ENCODE data around the gene ATP11C. TPM values are rescaled to one million over a fixed set of nuclear protein-coding genes. Genes with fewer than 3 reads are reported as not detected.

The ATP11C gene
- total RNA-seq, 1 experiment from 2014 or later, result 38.6 TPM

- Mint-ChIP-seq H3K36me3 (no peaks in the 10 kb centered on the region), H3K27ac (no peak overlapping the region), H3K4me1 (peaks cover 36% of the 10 kb centered on the region), H3K27me3 (ENCODE audit: low read depth) (no peaks in the 10 kb centered on the region; the same call in 1 of the 2 replicates), H3K9me3 (no peaks in the 10 kb centered on the region), H3K4me3 (peak overlapping the region; percentile 71)
- ChIA-PET CTCF (no interaction called here), POLR2A (no interaction called here)
- ATAC-seq (no peak), DNase-seq (ENCODE audit: low spot score) (peak; percentile 11)
- TF ChIP-seq STAT6 (CRISPR knock-in tag; conservative IDR thresholded peaks at IDR 0.05; ENCODE audit: low read depth) (no peak), CBFB (CRISPR knock-in tag; IDR thresholded peaks at IDR 0.05; ENCODE audit: low read depth) (no peak), FOXP4 (CRISPR knock-in tag; IDR thresholded peaks at IDR 0.05) (no peak), ETV6 (CRISPR knock-in tag; IDR thresholded peaks at IDR 0.05) (no peak), JUN (CRISPR knock-in tag; IDR thresholded peaks at IDR 0.05) (no peak), ZNF263 (CRISPR knock-in tag; IDR thresholded peaks at IDR 0.05; ENCODE audit: low read depth) (no peak), TEAD1 (CRISPR knock-in tag; IDR thresholded peaks at IDR 0.05) (no peak), ZNF416 (CRISPR knock-in tag; IDR thresholded peaks at IDR 0.05) (no peak), E2F5 (CRISPR knock-in tag; IDR thresholded peaks at IDR 0.05) (no peak), FOXP1 (CRISPR knock-in tag; IDR thresholded peaks at IDR 0.05; ENCODE audit: borderline replicate concordance) (no peak), ZNF423 (CRISPR knock-in tag; IDR thresholded peaks at IDR 0.05) (no peak), IRF1 (CRISPR knock-in tag; IDR thresholded peaks at IDR 0.05) (no peak), NR1H2 (CRISPR knock-in tag; IDR thresholded peaks at IDR 0.05) (no peak)
- TF ChIP-seq, protein P1, sequence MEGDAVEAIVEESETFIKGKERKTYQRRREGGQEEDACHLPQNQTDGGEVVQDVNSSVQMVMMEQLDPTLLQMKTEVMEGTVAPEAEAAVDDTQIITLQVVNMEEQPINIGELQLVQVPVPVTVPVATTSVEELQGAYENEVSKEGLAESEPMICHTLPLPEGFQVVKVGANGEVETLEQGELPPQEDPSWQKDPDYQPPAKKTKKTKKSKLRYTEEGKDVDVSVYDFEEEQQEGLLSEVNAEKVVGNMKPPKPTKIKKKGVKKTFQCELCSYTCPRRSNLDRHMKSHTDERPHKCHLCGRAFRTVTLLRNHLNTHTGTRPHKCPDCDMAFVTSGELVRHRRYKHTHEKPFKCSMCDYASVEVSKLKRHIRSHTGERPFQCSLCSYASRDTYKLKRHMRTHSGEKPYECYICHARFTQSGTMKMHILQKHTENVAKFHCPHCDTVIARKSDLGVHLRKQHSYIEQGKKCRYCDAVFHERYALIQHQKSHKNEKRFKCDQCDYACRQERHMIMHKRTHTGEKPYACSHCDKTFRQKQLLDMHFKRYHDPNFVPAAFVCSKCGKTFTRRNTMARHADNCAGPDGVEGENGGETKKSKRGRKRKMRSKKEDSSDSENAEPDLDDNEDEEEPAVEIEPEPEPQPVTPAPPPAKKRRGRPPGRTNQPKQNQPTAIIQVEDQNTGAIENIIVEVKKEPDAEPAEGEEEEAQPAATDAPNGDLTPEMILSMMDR (IDR thresholded peaks at IDR 0.05), result no peak
- TF ChIP-seq, protein P2, sequence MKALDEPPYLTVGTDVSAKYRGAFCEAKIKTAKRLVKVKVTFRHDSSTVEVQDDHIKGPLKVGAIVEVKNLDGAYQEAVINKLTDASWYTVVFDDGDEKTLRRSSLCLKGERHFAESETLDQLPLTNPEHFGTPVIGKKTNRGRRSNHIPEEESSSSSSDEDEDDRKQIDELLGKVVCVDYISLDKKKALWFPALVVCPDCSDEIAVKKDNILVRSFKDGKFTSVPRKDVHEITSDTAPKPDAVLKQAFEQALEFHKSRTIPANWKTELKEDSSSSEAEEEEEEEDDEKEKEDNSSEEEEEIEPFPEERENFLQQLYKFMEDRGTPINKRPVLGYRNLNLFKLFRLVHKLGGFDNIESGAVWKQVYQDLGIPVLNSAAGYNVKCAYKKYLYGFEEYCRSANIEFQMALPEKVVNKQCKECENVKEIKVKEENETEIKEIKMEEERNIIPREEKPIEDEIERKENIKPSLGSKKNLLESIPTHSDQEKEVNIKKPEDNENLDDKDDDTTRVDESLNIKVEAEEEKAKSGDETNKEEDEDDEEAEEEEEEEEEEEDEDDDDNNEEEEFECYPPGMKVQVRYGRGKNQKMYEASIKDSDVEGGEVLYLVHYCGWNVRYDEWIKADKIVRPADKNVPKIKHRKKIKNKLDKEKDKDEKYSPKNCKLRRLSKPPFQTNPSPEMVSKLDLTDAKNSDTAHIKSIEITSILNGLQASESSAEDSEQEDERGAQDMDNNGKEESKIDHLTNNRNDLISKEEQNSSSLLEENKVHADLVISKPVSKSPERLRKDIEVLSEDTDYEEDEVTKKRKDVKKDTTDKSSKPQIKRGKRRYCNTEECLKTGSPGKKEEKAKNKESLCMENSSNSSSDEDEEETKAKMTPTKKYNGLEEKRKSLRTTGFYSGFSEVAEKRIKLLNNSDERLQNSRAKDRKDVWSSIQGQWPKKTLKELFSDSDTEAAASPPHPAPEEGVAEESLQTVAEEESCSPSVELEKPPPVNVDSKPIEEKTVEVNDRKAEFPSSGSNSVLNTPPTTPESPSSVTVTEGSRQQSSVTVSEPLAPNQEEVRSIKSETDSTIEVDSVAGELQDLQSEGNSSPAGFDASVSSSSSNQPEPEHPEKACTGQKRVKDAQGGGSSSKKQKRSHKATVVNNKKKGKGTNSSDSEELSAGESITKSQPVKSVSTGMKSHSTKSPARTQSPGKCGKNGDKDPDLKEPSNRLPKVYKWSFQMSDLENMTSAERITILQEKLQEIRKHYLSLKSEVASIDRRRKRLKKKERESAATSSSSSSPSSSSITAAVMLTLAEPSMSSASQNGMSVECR (CRISPR knock-in tag; IDR thresholded peaks at IDR 0.05; ENCODE audit: borderline replicate concordance), result no peak
Measured at GRCh38 chrX:139931646-139932072, 1.2 kb downstream of the ATP11C start.

All from WTC11 (cell line).